DMS153 treated with DMSO at 0.1 percent for 48 hours (cell line): Measurements from ENCODE around the gene LRRC23.
A peak's percentile ranks its signal among the peaks of the same experiment; 100 is the strongest.

Experiments used
- DNase-seq: peaks from one replicate; lab custom pipeline; 2025; ENCODE audit not compliant: unreplicated experiment; lab: John Stamatoyannopoulos, UW

The LRRC23 gene

GRCh38 chr12:6942331-6942665, 37.7 kb downstream of the LRRC23 start:
- DNase-seq = no peak

GRCh38 chr12:6943389-6943721, 38.7 kb downstream of the LRRC23 start:
- DNase-seq = peak; percentile 88

GRCh38 chr12:6943722-6944380, 39.2 kb downstream of the LRRC23 start, which contains the start of the genes C12orf57 and RNU7-1:
Gene C12orf57 (plus strand): TSS chr12:6944022. CDS start chr12:6944122, 100 bp downstream.
Gene RNU7-1 (plus strand): TSS chr12:6943816.
- DNase-seq = peak; percentile 89

GRCh38 chr12:6944381-6945186, 40.0 kb downstream of the LRRC23 start:
- DNase-seq = peak; percentile 88

GRCh38 chr12:6945613-6946012, 41.0 kb downstream of the LRRC23 start:
- no peak for DNase-seq

- DNase-seq = peak; percentile 93
These were observed 41.7 kb downstream of the LRRC23 start for GRCh38 chr12:6946033-6946919.

- DNase-seq = no peak
These were observed 42.3 kb downstream of the LRRC23 start for GRCh38 chr12:6946920-6947374.

- DNase-seq = no peak
These were observed 43.0 kb downstream of the LRRC23 start for GRCh38 chr12:6947615-6948014.

GRCh38 chr12:6948873-6949594, 44.4 kb downstream of the LRRC23 start:
- no peak for DNase-seq

- no peak for DNase-seq
These were observed 45.8 kb downstream of the LRRC23 start for GRCh38 chr12:6950401-6950801.

GRCh38 chr12:6950811-6951540, 46.4 kb downstream of the LRRC23 start, which contains the start of gene PTPN6:
Gene PTPN6 (plus strand): TSS chr12:6951356. CDS start chr12:6951513, 157 bp downstream.
- DNase-seq = no peak

- no peak for DNase-seq
These were observed 47.0 kb downstream of the LRRC23 start for GRCh38 chr12:6951551-6952120.

- DNase-seq = no peak
These were observed 47.7 kb downstream of the LRRC23 start for GRCh38 chr12:6952121-6952862.

- DNase-seq = no peak
These were observed 48.3 kb downstream of the LRRC23 start for GRCh38 chr12:6952863-6953441.

GRCh38 chr12:6953442-6954315, 49.1 kb downstream of the LRRC23 start:
- DNase-seq = no peak

- no peak for DNase-seq
These were observed 49.9 kb downstream of the LRRC23 start for GRCh38 chr12:6954316-6955107.
